CD8-positive, alpha-beta memory T cell (primary cell): ENCODE measurements around the gene IFI27. TPM values are rescaled to one million over a fixed set of nuclear protein-coding genes. Genes with fewer than 3 reads are reported as not detected.
"Not testable (repeated sequence)": the region's sequence is repeated elsewhere in the genome, so short reads cannot be mapped to it uniquely, and the experiment has no call there.

Source experiments
- CTCF ChIA-PET: fragments of 350-600 bp; sonication (Branson Sonifier 250); formaldehyde crosslinking; loops from one replicate; lab custom pipeline; 2021; ENCODE audit warnings: antibody characterized with exemption; lab: Charles Lee
- POLR2A ChIA-PET: fragments of 350-600 bp; sonication (Branson Sonifier 250); formaldehyde crosslinking; loops from one replicate; lab custom pipeline; 2021; ENCODE audit warnings: antibody characterized with exemption; lab: Charles Lee
- DNase-seq, 5 donors: peaks; one replicate each; pipeline versions ENCODE4 v3.0.0 to v3.0.0-alpha.2; 2020 to 2022; ENCODE audit warnings: mixed read lengths in 1 of 5
- H3K27ac ChIP-seq: one replicate; pipeline ENCODE4 v1.7.0; 2013; ENCODE audit warnings: low read depth, mild to moderate bottlenecking, low read length, moderate library complexity
- H3K27me3 ChIP-seq: 2 replicates; pipeline ENCODE4 v1.7.0; 2013; ENCODE audit warnings: low read length, mild to moderate bottlenecking; ENCODE audit not compliant: insufficient read depth, poor library complexity, severe bottlenecking
- H3K36me3 ChIP-seq: 2 replicates; pipeline ENCODE4 v1.7.0; 2013; ENCODE audit warnings: mild to moderate bottlenecking, low read length, moderate library complexity; ENCODE audit not compliant: insufficient read depth
- H3K4me1 ChIP-seq: 2 replicates; pipeline ENCODE4 v1.7.0; 2013; ENCODE audit warnings: mild to moderate bottlenecking, low read length, moderate library complexity; ENCODE audit not compliant: insufficient read depth
- H3K4me3 ChIP-seq: 2 replicates; pipeline ENCODE4 v1.7.0; 2013; ENCODE audit warnings: mild to moderate bottlenecking, low read length
- H3K9me3 ChIP-seq: 2 replicates; pipeline ENCODE4 v1.7.0; 2013; ENCODE audit warnings: mild to moderate bottlenecking, low read length
- H3K27ac Mint-ChIP-seq, 8 donors: one replicate each; pipeline ENCODE4 v1.8.0; 2020 to 2021; ENCODE audit warnings: mixed read lengths in 8 of 8, mild to moderate bottlenecking in 6 of 8, inconsistent platforms in 3 of 8, moderate library complexity in 3 of 8
- H3K27me3 Mint-ChIP-seq, 2 donors: one replicate each; pipeline ENCODE4 v1.8.0; 2020 to 2021; ENCODE audit warnings: mixed read lengths in 2 of 2, mild to moderate bottlenecking in 1 of 2, moderate library complexity in 1 of 2
- H3K36me3 Mint-ChIP-seq, 3 donors: one replicate each; pipeline ENCODE4 v1.8.0; 2020 to 2021; ENCODE audit warnings: mixed read lengths in 3 of 3, inconsistent platforms in 1 of 3, mild to moderate bottlenecking in 1 of 3
- H3K4me1 Mint-ChIP-seq, 3 donors: one replicate each; pipeline ENCODE4 v1.8.0; 2020 to 2021; ENCODE audit warnings: mixed read lengths in 3 of 3, inconsistent platforms in 1 of 3, mild to moderate bottlenecking in 1 of 3
- H3K4me3 Mint-ChIP-seq, 7 donors: one replicate each; pipeline ENCODE4 v1.8.0; 2020 to 2021; ENCODE audit warnings: mixed read lengths in 7 of 7, mild to moderate bottlenecking in 6 of 7, moderate library complexity in 4 of 7, inconsistent platforms in 2 of 7
- H3K9me3 Mint-ChIP-seq, 5 donors: one replicate each; pipeline ENCODE4 v1.8.0; 2020 to 2022; ENCODE audit warnings: mixed read lengths in 5 of 5, mild to moderate bottlenecking in 3 of 5, moderate library complexity in 2 of 5, inconsistent platforms in 1 of 5
- polyA plus RNA-seq: library from polyadenylated mRNA; unstranded; fragments of 300-500 nt; fragmentation: Illumina TruSeq; gene quantifications from one replicate; pipeline ENCODE4 v1.2.3, GENCODE V29; 2021
- total RNA-seq, 2 experiments: library from RNA; stranded (reverse); gene quantifications; one replicate each; pipeline ENCODE4 v1.2.3, GENCODE V29; 2021

Gene IFI27
- total and polyA plus RNA-seq, 3 experiments from 2014 or later = 1.3 to 5.5 (median 1.3) TPM

GRCh38 chr14:94143711-94144110, 33.2 kb downstream of the IFI27 start:
- CTCF ChIA-PET = interaction anchor here (2.2 to 3.6 kb wide), 2 partner anchors 12 to 118 kb away, joined by 4 to 23 read pairs; partner anchors contain the start of gene OTUB2
- POLR2A ChIA-PET = no interaction called here
- H3K9me3 Mint-ChIP-seq = no peaks in the 10 kb centered on the region
- H3K36me3 Mint-ChIP-seq = no peaks in the 10 kb centered on the region
- Histone ChIP-seq H3K4me3 (no peak overlapping the region), H3K27ac (no peak overlapping the region), H3K36me3 (no peaks in the 10 kb centered on the region), H3K9me3 (no peaks in the 10 kb centered on the region), H3K27me3 (no peaks in the 10 kb centered on the region), H3K4me1 (no peaks in the 10 kb centered on the region)
- peaks cover 17 to 27% (median 18%) of the 10 kb centered on the region in 3 donors for H3K4me1 Mint-ChIP-seq
- H3K27me3 Mint-ChIP-seq = peaks cover 0 to 3% of the 10 kb centered on the region in 2 donors
- H3K4me3 Mint-ChIP-seq = no peak overlapping the region
- H3K27ac Mint-ChIP-seq = no peak overlapping the region
- DNase-seq = no peak

GRCh38 chr14:94144765-94145164, 34.2 kb downstream of the IFI27 start:
- no peak overlapping the region for H3K27ac Mint-ChIP-seq
- no peak overlapping the region for H3K4me3 Mint-ChIP-seq
- H3K27ac ChIP-seq = no peak overlapping the region
- CTCF ChIA-PET = interaction anchor here (2.1 kb wide), 1 partner anchor 8 kb away, joined by 15 read pairs; no protein-coding TSS in a partner anchor
- peaks cover 17 to 27% (median 18%) of the 10 kb centered on the region in 3 donors for H3K4me1 Mint-ChIP-seq
- no peak for DNase-seq
- no peaks in the 10 kb centered on the region for H3K9me3 Mint-ChIP-seq
- H3K4me3 ChIP-seq = no peak overlapping the region
- H3K4me1 ChIP-seq = no peaks in the 10 kb centered on the region
- H3K9me3 ChIP-seq = no peaks in the 10 kb centered on the region
- no peaks in the 10 kb centered on the region for H3K36me3 Mint-ChIP-seq
- H3K36me3 ChIP-seq = no peaks in the 10 kb centered on the region
- no peaks in the 10 kb centered on the region for H3K27me3 Mint-ChIP-seq
- POLR2A ChIA-PET = interaction anchor here (0.6 kb wide), 1 partner anchor 19 kb away, joined by 4 read pairs; no protein-coding TSS in a partner anchor
- H3K27me3 ChIP-seq = no peaks in the 10 kb centered on the region

- H3K4me3 ChIP-seq = no peak overlapping the region
- Mint-ChIP-seq H3K4me3 (peak overlapping the region in 1 of 7 donors; percentile 10), H3K27ac (peak overlapping the region in 4 of 8 donors; percentile 7 to 62 (median 16)), H3K27me3 (peaks cover 0 to 4% of the 10 kb centered on the region in 2 donors), H3K36me3 (no peaks in the 10 kb centered on the region), H3K9me3 (no peaks in the 10 kb centered on the region), H3K4me1 (peaks cover 17 to 27% (median 18%) of the 10 kb centered on the region in 3 donors)
- no peaks in the 10 kb centered on the region for H3K36me3 ChIP-seq
- ChIA-PET POLR2A (no interaction called here), CTCF (interaction anchor here (1.2 to 2.1 kb wide), 2 partner anchors 9 to 34 kb away, joined by 3 to 15 read pairs; no protein-coding TSS in a partner anchor)
- no peak for DNase-seq
- no peak overlapping the region for H3K27ac ChIP-seq
- no peaks in the 10 kb centered on the region for H3K27me3 ChIP-seq
- H3K4me1 ChIP-seq = no peaks in the 10 kb centered on the region
- H3K9me3 ChIP-seq = no peaks in the 10 kb centered on the region
These were observed 35.5 kb downstream of the IFI27 start for GRCh38 chr14:94145902-94146527.

GRCh38 chr14:94152676-94153075, 42.1 kb downstream of the IFI27 start:
- Histone ChIP-seq H3K4me3 (no peak overlapping the region), H3K36me3 (no peaks in the 10 kb centered on the region), H3K27me3 (no peaks in the 10 kb centered on the region), H3K9me3 (no peaks in the 10 kb centered on the region), H3K27ac (no peak overlapping the region), H3K4me1 (peaks cover 5% of the 10 kb centered on the region)
- Mint-ChIP-seq H3K27ac (no peak overlapping the region), H3K4me3 (peak overlapping the region in 1 of 7 donors; percentile 5), H3K36me3 (peaks cover 0 to 9% (median 0%) of the 10 kb centered on the region in 3 donors), H3K27me3 (peaks cover 18 to 39% of the 10 kb centered on the region in 2 donors), H3K9me3 (no peaks in the 10 kb centered on the region), H3K4me1 (peaks cover 2 to 6% (median 4%) of the 10 kb centered on the region in 3 donors)
- POLR2A ChIA-PET = no interaction called here
- CTCF ChIA-PET = interaction anchor here (1.2 to 2.1 kb wide), 2 partner anchors 16 to 27 kb away, joined by 4 to 8 read pairs; no protein-coding TSS in a partner anchor
- no peak for DNase-seq

- Mint-ChIP-seq H3K36me3 (peaks cover 0 to 9% (median 0%) of the 10 kb centered on the region in 3 donors), H3K27me3 (peaks cover 18 to 39% of the 10 kb centered on the region in 2 donors), H3K4me1 (peaks cover 13 to 18% (median 16%) of the 10 kb centered on the region in 3 donors), H3K9me3 (no peaks in the 10 kb centered on the region), H3K4me3 (no peak overlapping the region), H3K27ac (no peak overlapping the region)
- no peak overlapping the region for H3K27ac ChIP-seq
- no peaks in the 10 kb centered on the region for H3K36me3 ChIP-seq
- POLR2A ChIA-PET = no interaction called here
- H3K9me3 ChIP-seq = no peaks in the 10 kb centered on the region
- DNase-seq = no peak
- H3K27me3 ChIP-seq = no peaks in the 10 kb centered on the region
- H3K4me3 ChIP-seq = no peak overlapping the region
- CTCF ChIA-PET = interaction anchor here (2.1 kb wide), 1 partner anchor 17 kb away, joined by 8 read pairs; no protein-coding TSS in a partner anchor
- H3K4me1 ChIP-seq = peaks cover 17% of the 10 kb centered on the region
These were observed 43.3 kb downstream of the IFI27 start for GRCh38 chr14:94153750-94154342.

GRCh38 chr14:94156143-94156542, 45.6 kb downstream of the IFI27 start:
- H3K36me3 ChIP-seq, H3K4me3 ChIP-seq, H3K9me3 ChIP-seq, DNase-seq, H3K27ac ChIP-seq, H3K4me3 Mint-ChIP-seq, POLR2A ChIA-PET, H3K9me3 Mint-ChIP-seq, H3K36me3 Mint-ChIP-seq, H3K27me3 ChIP-seq, H3K27ac Mint-ChIP-seq: not testable (repeated sequence)
- H3K4me1 ChIP-seq = peaks cover 27% of the 10 kb centered on the region
- H3K27me3 Mint-ChIP-seq = peaks cover 13 to 42% of the 10 kb centered on the region in 2 donors
- CTCF ChIA-PET = interaction anchor here (4.1 kb wide), 1 partner anchor 19 kb away, joined by 16 read pairs; no protein-coding TSS in a partner anchor
- peaks cover 24 to 38% (median 28%) of the 10 kb centered on the region in 3 donors for H3K4me1 Mint-ChIP-seq

- H3K9me3 ChIP-seq = no peaks in the 10 kb centered on the region
- POLR2A ChIA-PET = no interaction called here
- peaks cover 37% of the 10 kb centered on the region for H3K4me1 ChIP-seq
- H3K27ac ChIP-seq = no peak overlapping the region
- Mint-ChIP-seq H3K9me3 (no peaks in the 10 kb centered on the region), H3K27ac (no peak overlapping the region), H3K27me3 (peaks cover 11 to 35% of the 10 kb centered on the region in 2 donors), H3K4me3 (no peak overlapping the region), H3K36me3 (peaks cover 0 to 9% (median 0%) of the 10 kb centered on the region in 3 donors), H3K4me1 (peaks cover 33 to 49% (median 33%) of the 10 kb centered on the region in 3 donors)
- no peak for DNase-seq
- no peaks in the 10 kb centered on the region for H3K27me3 ChIP-seq
- H3K4me3 ChIP-seq = no peak overlapping the region
- CTCF ChIA-PET = interaction anchor here (1.0 to 4.1 kb wide), 2 partner anchors 20 to 24 kb away, joined by 4 to 16 read pairs; no protein-coding TSS in a partner anchor
- H3K36me3 ChIP-seq = no peaks in the 10 kb centered on the region
These were observed 46.7 kb downstream of the IFI27 start for GRCh38 chr14:94157197-94157596.
